ACC112 (cell line): ENCODE results near the gene MIA3.

Experiments
- H2AFZ ChIP-seq: fragments of 200-600 bp; sonication (generic); one replicate; pipeline ENCODE4 v1.6.0; 2017; ENCODE audit warnings: antibody characterized with exemption, low read length; ENCODE audit not compliant: unreplicated experiment
- H3K27ac ChIP-seq: fragments of 200-600 bp; sonication (generic); 2 replicates; pipeline ENCODE4 v1.5.1; 2014; ENCODE audit warnings: low read depth, mild to moderate bottlenecking, antibody characterized with exemption, low read length, moderate library complexity
- H3K27me3 ChIP-seq: fragments of 200-600 bp; sonication (generic); 2 replicates; pipeline ENCODE4 v1.6.1; 2014; ENCODE audit warnings: mild to moderate bottlenecking, antibody characterized with exemption, low read length, moderate library complexity, mixed read lengths; ENCODE audit not compliant: insufficient read depth
- H3K36me3 ChIP-seq: fragments of 200-600 bp; sonication (generic); 2 replicates; pipeline ENCODE4 v1.6.1; 2016; ENCODE audit warnings: mild to moderate bottlenecking, antibody characterized with exemption, low read length, moderate library complexity, mixed read lengths; ENCODE audit not compliant: insufficient read depth
- H3K4me1 ChIP-seq: fragments of 200-600 bp; sonication (generic); one replicate; pipeline ENCODE4 v1.6.1; 2016; ENCODE audit warnings: low read length, mixed read lengths; ENCODE audit not compliant: insufficient read depth, unreplicated experiment, control insufficient read depth
- H3K4me3 ChIP-seq: fragments of 200-600 bp; sonication (generic); 2 replicates; pipeline ENCODE4 v1.5.1; 2014; ENCODE audit warnings: mild to moderate bottlenecking, low read depth, low read length
- H3K79me2 ChIP-seq: fragments of 200-600 bp; sonication (generic); one replicate; pipeline ENCODE4 v1.6.0; 2016; ENCODE audit warnings: low read length; ENCODE audit not compliant: control insufficient read depth, unreplicated experiment, insufficient read depth

MIA3 gene

DNA sequence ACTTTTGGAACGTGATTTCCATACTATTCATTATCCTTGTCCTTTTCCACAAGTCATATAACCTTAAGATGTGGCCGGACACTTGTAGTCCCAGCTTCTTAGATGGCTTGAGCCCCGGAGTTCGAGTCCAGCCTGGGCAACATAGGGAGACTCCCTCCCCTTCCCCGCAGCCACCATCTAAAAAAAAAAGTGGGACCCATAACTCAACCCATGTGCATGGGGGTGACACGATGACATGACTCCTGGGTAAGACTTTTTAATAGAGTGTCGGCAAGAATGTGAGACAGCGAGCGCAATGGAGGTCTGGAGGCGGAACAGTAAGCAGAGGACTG lies 25.7 kb downstream of the MIA3 start:
- Histone ChIP-seq H3K79me2 (peaks cover 14% of the 10 kb centered on the region), H3K27ac (peak overlapping the region; percentile 90), H3K27me3 (no peaks in the 10 kb centered on the region), H2AFZ (peak overlapping the region; percentile 86), H3K36me3 (peaks cover 8% of the 10 kb centered on the region; the same call in 1 of the 2 replicates), H3K4me3 (peak overlapping the region; percentile 92), H3K4me1 (peaks cover 15% of the 10 kb centered on the region)

- Histone ChIP-seq H3K4me1 (peaks cover 15% of the 10 kb centered on the region), H2AFZ (peak overlapping the region; percentile 86), H3K27ac (peak overlapping the region; percentile 90), H3K4me3 (peak overlapping the region; percentile 92), H3K36me3 (peaks cover 8% of the 10 kb centered on the region; the same call in 1 of the 2 replicates), H3K27me3 (no peaks in the 10 kb centered on the region), H3K79me2 (peaks cover 14% of the 10 kb centered on the region)
These were observed 26.2 kb downstream of the MIA3 start for GRCh38 chr1:222643938-222644635.

GRCh38 chr1:222644636-222644980 lies 26.7 kb downstream of the MIA3 start:
- peak overlapping the region; percentile 79 for H2AFZ ChIP-seq
- H3K36me3 ChIP-seq, result 0 out of 2 replicates have a peak, but pooled peaks cover 5% of the 10 kb centered on the region
- H3K79me2 ChIP-seq, result peaks cover 14% of the 10 kb centered on the region
- no peaks in the 10 kb centered on the region for H3K27me3 ChIP-seq
- H3K4me3 ChIP-seq, result peak overlapping the region; percentile 92
- peak overlapping the region; percentile 90 for H3K27ac ChIP-seq
- H3K4me1 ChIP-seq, result peaks cover 15% of the 10 kb centered on the region

- H3K4me1 ChIP-seq, result peaks cover 15% of the 10 kb centered on the region
- no peaks in the 10 kb centered on the region for H3K27me3 ChIP-seq
- H3K27ac ChIP-seq, result no peak overlapping the region
- no peak overlapping the region for H3K4me3 ChIP-seq
- no peaks in the 10 kb centered on the region for H3K79me2 ChIP-seq
- no peak overlapping the region for H2AFZ ChIP-seq
- H3K36me3 ChIP-seq, result peaks cover 48% of the 10 kb centered on the region
These were observed 34.8 kb downstream of the MIA3 start for GRCh38 chr1:222652676-222653075.

DNA sequence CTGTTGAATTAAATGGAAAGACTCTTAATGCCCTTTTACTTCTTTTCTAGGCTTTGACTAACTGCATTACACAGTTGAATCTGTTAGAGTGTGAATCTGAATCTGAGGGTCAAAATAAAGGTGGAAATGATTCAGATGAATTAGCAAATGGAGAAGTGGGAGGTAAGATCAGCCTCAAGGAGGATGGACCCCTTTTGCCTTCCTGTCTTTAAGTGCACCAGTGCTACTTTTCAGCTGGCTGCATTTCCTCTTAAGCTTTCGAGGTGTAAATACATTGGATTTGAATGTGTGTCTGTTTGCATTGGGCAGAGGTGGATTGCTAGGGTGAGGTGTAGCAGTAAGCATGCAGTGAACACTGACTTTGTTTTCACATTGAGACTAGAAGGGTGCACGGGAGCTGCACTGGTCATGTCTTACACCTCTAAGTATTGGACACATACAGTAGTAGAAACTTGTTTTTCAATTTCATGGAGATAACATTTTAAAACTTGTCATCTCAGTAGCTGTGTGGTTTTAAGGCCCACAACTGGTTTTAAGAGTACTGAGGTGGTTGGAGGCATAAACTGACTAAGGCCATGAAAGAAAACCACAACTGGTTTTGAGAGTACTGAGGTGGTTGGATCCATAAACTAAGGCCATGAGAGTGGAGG lies 35.4 kb downstream of the MIA3 start:
- peaks cover 52% of the 10 kb centered on the region for H3K36me3 ChIP-seq
- peaks cover 15% of the 10 kb centered on the region for H3K4me1 ChIP-seq

GRCh38 chr1:222654849-222655248 lies 37.0 kb downstream of the MIA3 start:
- H3K36me3 ChIP-seq, result peaks cover 67% of the 10 kb centered on the region
- peak overlapping the region; percentile 19 for H3K4me3 ChIP-seq

More for the DNA sequence above, 35.4 kb downstream of the MIA3 start:
- Histone ChIP-seq H3K27me3 (no peaks in the 10 kb centered on the region), H3K79me2 (no peaks in the 10 kb centered on the region), H3K4me3 (no peak overlapping the region), H2AFZ (no peak overlapping the region), H3K27ac (peak overlapping the region; percentile 73; the same call in 1 of the 2 replicates)

DNA sequence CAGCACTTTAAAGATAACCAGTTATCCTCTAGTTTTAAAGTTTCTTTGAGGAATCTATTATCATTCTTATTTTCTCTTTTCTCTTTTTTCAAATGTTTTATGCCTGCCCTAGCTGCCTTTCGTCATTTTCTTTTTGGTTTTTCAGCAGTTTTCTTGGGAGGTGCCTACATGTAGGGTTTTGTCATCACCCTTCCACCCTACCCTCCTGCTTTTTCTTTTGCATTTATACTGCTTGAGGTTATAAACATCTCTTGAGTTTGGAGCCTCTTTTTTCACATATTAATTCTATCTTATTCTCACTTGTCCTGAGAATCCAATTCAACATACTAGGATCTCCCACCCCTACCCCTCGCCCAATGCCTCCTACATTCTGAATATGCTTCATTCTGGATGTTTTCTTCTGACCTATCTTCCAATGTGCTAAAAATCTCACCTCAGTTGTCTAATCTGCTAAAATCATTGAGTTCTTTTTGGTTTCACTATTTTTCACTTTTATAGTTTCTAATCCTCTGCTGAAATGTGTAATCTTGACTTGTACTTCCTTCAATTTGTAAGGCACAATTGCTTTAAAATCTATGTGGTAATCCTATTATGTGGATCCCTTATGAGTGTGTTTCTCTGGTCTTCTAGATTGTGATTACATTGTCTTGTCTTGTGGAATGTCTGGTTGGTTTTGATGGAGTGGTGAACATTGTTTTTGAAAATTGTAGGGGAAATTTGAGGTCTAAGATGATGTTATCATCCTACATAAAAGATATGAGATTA lies 38.7 kb downstream of the MIA3 start:
- Histone ChIP-seq H3K36me3 (peaks cover 73% of the 10 kb centered on the region), H3K27me3 (no peaks in the 10 kb centered on the region), H3K4me1 (peaks cover 15% of the 10 kb centered on the region), H3K4me3 (no peak overlapping the region), H3K27ac (no peak overlapping the region), H3K79me2 (no peaks in the 10 kb centered on the region), H2AFZ (no peak overlapping the region)

More at GRCh38 chr1:222654849-222655248, 37.0 kb downstream of the MIA3 start:
- Histone ChIP-seq H3K4me1 (peaks cover 15% of the 10 kb centered on the region), H3K27ac (peak overlapping the region; percentile 73), H3K27me3 (no peaks in the 10 kb centered on the region), H2AFZ (no peak overlapping the region), H3K79me2 (no peaks in the 10 kb centered on the region)

DNA sequence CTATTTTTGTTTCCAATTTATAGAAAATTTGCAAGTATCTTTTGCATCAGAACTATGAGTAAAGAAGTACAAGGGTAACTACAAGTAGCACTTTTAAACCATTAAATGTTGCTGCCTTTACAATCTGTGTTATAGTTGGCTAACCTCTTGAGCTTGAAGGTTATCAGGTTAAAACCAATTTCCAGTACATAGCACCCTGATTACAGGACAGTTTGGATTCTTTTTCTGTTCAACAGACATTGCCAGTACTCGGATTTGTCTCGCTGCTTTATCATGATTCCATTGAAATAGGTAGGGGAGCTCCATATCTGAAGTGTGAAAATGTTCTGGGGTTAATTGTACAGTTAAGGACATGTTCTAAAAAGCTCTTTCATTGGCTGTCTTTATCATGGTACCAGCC lies 40.0 kb downstream of the MIA3 start:
- Histone ChIP-seq H3K4me1 (peaks cover 15% of the 10 kb centered on the region), H3K4me3 (no peak overlapping the region), H3K27me3 (no peaks in the 10 kb centered on the region), H3K79me2 (no peaks in the 10 kb centered on the region), H2AFZ (no peak overlapping the region), H3K27ac (no peak overlapping the region), H3K36me3 (peaks cover 73% of the 10 kb centered on the region)

GRCh38 chr1:222663431-222663934 lies 45.6 kb downstream of the MIA3 start:
- Histone ChIP-seq H3K27ac (no peak overlapping the region), H3K36me3 (peaks cover 84% of the 10 kb centered on the region), H3K79me2 (peaks cover 9% of the 10 kb centered on the region), H3K4me1 (peaks cover 17% of the 10 kb centered on the region), H3K4me3 (no peak overlapping the region), H3K27me3 (no peaks in the 10 kb centered on the region), H2AFZ (no peak overlapping the region)

- peaks cover 9% of the 10 kb centered on the region for H3K79me2 ChIP-seq
- peaks cover 68% of the 10 kb centered on the region for H3K36me3 ChIP-seq
- no peak overlapping the region for H2AFZ ChIP-seq
- no peak overlapping the region for H3K27ac ChIP-seq
- H3K27me3 ChIP-seq, result no peaks in the 10 kb centered on the region
- H3K4me1 ChIP-seq, result peaks cover 17% of the 10 kb centered on the region
- H3K4me3 ChIP-seq, result no peak overlapping the region
These were observed 48.1 kb downstream of the MIA3 start for GRCh38 chr1:222665964-222666363.
